Measurements from ENCODE around the gene JADE2. TPM values are rescaled to one million over a fixed set of nuclear protein-coding genes. Genes with fewer than 3 reads are reported as not detected.

JADE2 gene
- total and polyA plus RNA-seq, 8 donors: 6.2 to 109 (median 26.4) TPM

DNA sequence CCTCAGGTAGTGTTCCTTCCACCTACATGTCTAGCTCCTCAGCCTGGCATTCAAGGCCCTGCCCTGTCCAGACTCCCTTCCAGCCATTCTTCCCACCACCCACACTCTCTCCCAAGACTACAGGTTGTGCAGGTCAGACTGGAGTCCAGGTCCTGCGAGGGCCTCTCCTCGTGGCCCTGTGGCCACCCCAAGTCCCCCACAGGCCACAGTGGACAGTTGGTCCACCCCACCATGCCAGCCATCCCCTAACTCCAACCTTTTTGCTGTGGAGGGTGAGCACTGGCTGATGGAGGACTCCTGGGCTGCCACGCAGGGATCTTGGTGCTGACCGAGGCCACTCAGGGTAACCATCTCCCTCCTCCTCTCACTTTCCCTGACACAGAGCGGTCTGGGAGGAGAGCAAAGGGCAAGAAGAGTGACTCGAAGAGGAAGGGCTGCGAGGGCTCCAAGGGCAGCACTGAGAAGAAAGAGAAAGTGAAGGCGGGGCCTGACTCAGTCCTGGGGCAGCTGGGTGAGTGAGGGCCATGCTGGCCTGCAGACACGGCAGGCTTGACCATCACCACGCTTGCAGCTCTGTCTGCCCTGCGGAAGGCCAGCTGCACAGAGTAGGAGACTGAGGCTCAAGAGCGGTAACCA, 51.0 kb downstream of the JADE2 start:
- Histone ChIP-seq H3K27ac (peak overlapping the region in 2 of 5 donors; percentile 10 to 13), H3K27me3 (no peaks in the 10 kb centered on the region), H3K36me3 (peaks cover 81 to 99% (median 96%) of the 10 kb centered on the region in 4 donors), H3K4me3 (no peak overlapping the region), H3K9me3 (no peaks in the 10 kb centered on the region), H3K4me1 (peaks cover 12 to 37% (median 28%) of the 10 kb centered on the region in 4 donors)
- DNase-seq: no peak
- intact Hi-C loops (cut with DNase I; ENCODE audit: low total_unique reads): loop anchor here (5.0 to 10.0 kb wide), 2 partner anchors 162 to 274 kb away; partner anchors contain the start of gene CDKN2AIPNL
- WGBS, 5 donors: 78 to 86% (median 85%) methylated on average over 12 of the region's 12 CpGs
- TF ChIP-seq POLR2A (IDR thresholded peaks at IDR 0.05): no peak
- TF ChIP-seq EP300 (IDR thresholded peaks at IDR 0.05): no peak
- TF ChIP-seq, protein P1, sequence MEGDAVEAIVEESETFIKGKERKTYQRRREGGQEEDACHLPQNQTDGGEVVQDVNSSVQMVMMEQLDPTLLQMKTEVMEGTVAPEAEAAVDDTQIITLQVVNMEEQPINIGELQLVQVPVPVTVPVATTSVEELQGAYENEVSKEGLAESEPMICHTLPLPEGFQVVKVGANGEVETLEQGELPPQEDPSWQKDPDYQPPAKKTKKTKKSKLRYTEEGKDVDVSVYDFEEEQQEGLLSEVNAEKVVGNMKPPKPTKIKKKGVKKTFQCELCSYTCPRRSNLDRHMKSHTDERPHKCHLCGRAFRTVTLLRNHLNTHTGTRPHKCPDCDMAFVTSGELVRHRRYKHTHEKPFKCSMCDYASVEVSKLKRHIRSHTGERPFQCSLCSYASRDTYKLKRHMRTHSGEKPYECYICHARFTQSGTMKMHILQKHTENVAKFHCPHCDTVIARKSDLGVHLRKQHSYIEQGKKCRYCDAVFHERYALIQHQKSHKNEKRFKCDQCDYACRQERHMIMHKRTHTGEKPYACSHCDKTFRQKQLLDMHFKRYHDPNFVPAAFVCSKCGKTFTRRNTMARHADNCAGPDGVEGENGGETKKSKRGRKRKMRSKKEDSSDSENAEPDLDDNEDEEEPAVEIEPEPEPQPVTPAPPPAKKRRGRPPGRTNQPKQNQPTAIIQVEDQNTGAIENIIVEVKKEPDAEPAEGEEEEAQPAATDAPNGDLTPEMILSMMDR (IDR thresholded peaks at IDR 0.05): no peak
- TF ChIP-seq POLR2AphosphoS5 (IDR thresholded peaks at IDR 0.05): no peak

DNA sequence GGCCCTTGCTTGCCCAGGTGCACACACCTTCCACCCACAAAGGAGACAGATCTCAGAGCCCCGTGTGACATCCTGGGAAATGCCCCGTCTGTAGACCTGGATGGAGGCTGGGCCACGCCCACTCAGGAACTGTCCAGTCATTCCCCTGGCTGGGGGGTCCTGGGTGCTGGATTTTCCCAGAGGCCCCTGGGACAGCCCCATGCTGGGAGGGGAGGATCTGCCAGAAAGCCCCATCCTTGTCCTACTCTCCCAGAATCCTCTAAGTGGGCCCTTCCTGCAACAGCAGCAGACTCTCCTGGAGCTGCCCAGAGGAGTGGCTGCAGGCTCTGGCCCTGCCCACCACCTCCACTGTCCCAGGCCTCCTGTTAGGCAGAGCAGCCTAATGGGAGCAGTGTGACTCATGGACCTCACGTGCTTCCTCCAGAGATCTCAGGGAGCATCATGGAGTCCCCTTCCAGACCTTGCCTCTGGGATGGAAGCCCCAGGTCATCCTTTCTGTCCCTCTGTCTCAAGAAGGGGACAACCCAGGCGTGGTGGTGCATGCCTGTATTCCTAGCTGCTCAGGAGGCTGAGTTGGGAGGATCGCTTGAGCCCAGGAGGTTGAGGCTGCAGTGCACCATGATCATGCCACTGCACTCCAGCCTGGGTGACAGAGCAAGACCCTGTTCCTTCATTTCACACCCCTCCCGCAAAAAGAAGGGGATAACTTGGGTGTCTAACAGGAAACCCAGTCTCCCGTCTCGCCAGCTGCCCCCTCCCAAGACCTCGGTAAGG, 51.7 kb downstream of the JADE2 start:
- no peaks in the 10 kb centered on the region for H3K9me3 ChIP-seq
- WGBS, 5 donors: 64 to 75% (median 70%) methylated on average over 9 to 10 of the region's 10 CpGs
- peaks cover 12 to 44% (median 33%) of the 10 kb centered on the region in 4 donors for H3K4me1 ChIP-seq
- peak overlapping the region in 1 of 5 donors; percentile 8 for H3K27ac ChIP-seq
- no peak overlapping the region for H3K4me3 ChIP-seq
- peaks cover 74 to 96% (median 94%) of the 10 kb centered on the region in 4 donors for H3K36me3 ChIP-seq
- no peak for DNase-seq
- H3K27me3 ChIP-seq: no peaks in the 10 kb centered on the region
- intact Hi-C loops (cut with DNase I; ENCODE audit: low total_unique reads): loop anchor here (5.0 to 10.0 kb wide), 2 partner anchors 162 to 275 kb away; partner anchors contain the start of gene CDKN2AIPNL
- TF ChIP-seq POLR2AphosphoS5 (IDR thresholded peaks at IDR 0.05): no peak
- TF ChIP-seq, protein P1 (IDR thresholded peaks at IDR 0.05): no peak

DNA sequence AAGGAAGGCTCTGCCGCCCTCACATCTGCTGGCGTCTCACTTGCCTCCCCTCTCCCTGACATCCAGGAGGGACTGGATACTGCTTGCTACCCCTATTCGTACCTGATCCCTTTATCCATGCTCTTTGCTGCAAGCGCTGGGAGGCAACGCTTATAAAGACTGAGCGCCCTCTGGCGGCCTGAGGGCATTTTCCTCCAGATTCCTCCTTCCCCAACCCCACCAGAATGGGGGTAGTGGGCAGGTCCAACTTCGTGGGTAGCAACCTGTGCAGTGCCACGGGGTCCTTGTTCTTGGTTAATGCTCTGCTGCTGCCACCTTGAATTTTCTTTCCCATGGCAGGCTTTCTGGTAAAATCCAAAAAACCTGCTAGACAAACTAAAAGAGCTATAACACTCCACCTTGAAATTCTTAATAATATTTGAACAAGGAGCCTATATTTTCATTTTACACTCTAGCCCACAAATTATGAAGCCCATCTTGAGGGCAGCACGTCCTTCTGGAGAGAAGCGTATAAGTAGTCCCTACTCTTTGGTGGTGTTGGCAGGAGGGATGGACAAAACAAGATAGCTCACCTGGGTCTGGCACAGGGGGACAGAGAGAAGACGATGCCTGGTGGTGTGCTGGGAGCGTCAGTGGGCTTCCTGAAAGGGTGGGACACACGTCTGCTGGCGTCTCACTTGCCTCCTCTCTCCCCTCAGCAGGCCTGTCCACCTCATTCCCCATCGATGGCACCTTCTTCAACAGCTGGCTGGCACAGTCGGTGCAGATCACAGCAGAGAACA, 52.5 kb downstream of the JADE2 start:
- H3K27ac ChIP-seq: no peak overlapping the region
- H3K4me3 ChIP-seq: no peak overlapping the region
- H3K9me3 ChIP-seq: no peaks in the 10 kb centered on the region
- WGBS, 5 donors: 43 to 47% (median 45%) methylated on average over 17 of the region's 17 CpGs
- peak; percentile 85 to 91 for DNase-seq
- H3K36me3 ChIP-seq: peaks cover 66 to 91% (median 86%) of the 10 kb centered on the region in 4 donors
- no peaks in the 10 kb centered on the region for H3K27me3 ChIP-seq
- intact Hi-C loops (cut with DNase I; ENCODE audit: low total_unique reads): loop anchor here (5.0 to 10.0 kb wide), 2 partner anchors 163 to 276 kb away; partner anchors contain the start of gene CDKN2AIPNL
- H3K4me1 ChIP-seq: peaks cover 12 to 46% (median 33%) of the 10 kb centered on the region in 4 donors
- TF ChIP-seq POLR2AphosphoS5 (IDR thresholded peaks at IDR 0.05) (peak in 2 of 3 donors; percentile 14 to 65), POLR2A (IDR thresholded peaks at IDR 0.05) (no peak)
- TF ChIP-seq, protein P1 (IDR thresholded peaks at IDR 0.05): peak in 5 of 7 experiments; percentile 78 to 85 (median 83)

Measured in stomach (tissue), 9 donors.